CD4-positive, CD25-positive, alpha-beta regulatory T cell (primary cell): ENCODE results near the gene TEDDM1. TPM values are rescaled to one million over a fixed set of nuclear protein-coding genes. Genes with fewer than 3 reads are reported as not detected.

ENCODE experiments used
- ATAC-seq, 2 donors: fragments of 150-1000 bp; cut with Tn5 transposase; one replicate each; pipeline ENCODE4 v1.10.0; 2021; ENCODE audit warnings: low read depth in 2 of 2, moderate number of reproducible peaks in 2 of 2, moderate library complexity in 1 of 2
- DNase-seq, 3 donors: peaks; one replicate each; pipeline versions ENCODE4 v3.0.0 to v3.0.0-alpha.2; 2012 to 2022; ENCODE audit warnings: mixed read lengths in 1 of 3
- H3K27ac ChIP-seq: one replicate; pipeline ENCODE4 v1.7.0; 2013; ENCODE audit warnings: mild to moderate bottlenecking, low read length; ENCODE audit not compliant: insufficient read depth, poor library complexity, severe bottlenecking
- H3K27me3 ChIP-seq: one replicate; pipeline ENCODE4 v1.7.0; 2013; ENCODE audit warnings: low read length; ENCODE audit not compliant: control insufficient read depth, insufficient read depth
- H3K36me3 ChIP-seq: one replicate; pipeline ENCODE4 v1.7.0; 2013; ENCODE audit warnings: mild to moderate bottlenecking, low read length, moderate library complexity; ENCODE audit not compliant: control insufficient read depth, insufficient read depth
- H3K4me1 ChIP-seq: 2 replicates; pipeline ENCODE4 v1.7.0; 2013; ENCODE audit warnings: mild to moderate bottlenecking, low read length; ENCODE audit not compliant: insufficient read depth, control insufficient read depth, poor library complexity, severe bottlenecking
- H3K4me3 ChIP-seq: one replicate; pipeline ENCODE4 v1.7.0; 2013; ENCODE audit warnings: low read depth, mild to moderate bottlenecking, low read length, moderate library complexity
- H3K9me3 ChIP-seq, 2 experiments: 1 replicate in 1 of 2; 2 replicates in 1 of 2; pipeline ENCODE4 v1.7.0; 2013; ENCODE audit warnings: low read length in 2 of 2, mild to moderate bottlenecking in 1 of 2, moderate library complexity in 1 of 2; ENCODE audit not compliant: control insufficient read depth in 2 of 2
- H3K27ac Mint-ChIP-seq, 3 donors: one replicate each; pipeline ENCODE4 v1.8.0; 2020 to 2022; ENCODE audit warnings: mild to moderate bottlenecking in 3 of 3, mixed read lengths in 3 of 3, moderate library complexity in 2 of 3
- H3K27me3 Mint-ChIP-seq: one replicate; pipeline ENCODE4 v1.8.0; 2022; ENCODE audit warnings: mild to moderate bottlenecking, mixed read lengths
- H3K36me3 Mint-ChIP-seq: one replicate; pipeline ENCODE4 v1.8.0; 2020; ENCODE audit warnings: mixed read lengths
- H3K4me1 Mint-ChIP-seq, 4 donors: one replicate each; pipeline ENCODE4 v1.8.0; 2020 to 2022; ENCODE audit warnings: mixed read lengths in 4 of 4, mild to moderate bottlenecking in 1 of 4
- H3K4me3 Mint-ChIP-seq, 4 donors: one replicate each; pipeline ENCODE4 v1.8.0; 2020 to 2022; ENCODE audit warnings: mild to moderate bottlenecking in 4 of 4, mixed read lengths in 4 of 4, moderate library complexity in 3 of 4
- H3K9me3 Mint-ChIP-seq, 7 donors: one replicate each; pipeline ENCODE4 v1.8.0; 2020 to 2022; ENCODE audit warnings: mixed read lengths in 7 of 7, mild to moderate bottlenecking in 3 of 7, moderate library complexity in 2 of 7
- polyA plus RNA-seq, 4 donors: library from polyadenylated mRNA; unstranded; fragments of 300-500 nt; fragmentation: Illumina TruSeq; gene quantifications; one replicate each; pipeline ENCODE4 v1.2.3, GENCODE V29; 2021
- total RNA-seq: library from RNA; stranded (reverse); gene quantifications from one replicate; pipeline ENCODE4 v1.2.3, GENCODE V29; 2022

TEDDM1 gene
- total and polyA plus RNA-seq, 5 donors from 2014 or later: 0.08 TPM; not detected in 4

GRCh38 chr1:182374101-182374834 is 26.2 kb downstream of the TEDDM1 start:
- Histone ChIP-seq H3K9me3 (no peaks in the 10 kb centered on the region), H3K4me1 (no peaks in the 10 kb centered on the region), H3K27ac (no peak overlapping the region), H3K27me3 (no peaks in the 10 kb centered on the region), H3K36me3 (no peaks in the 10 kb centered on the region), H3K4me3 (no peak overlapping the region)
- H3K36me3 Mint-ChIP-seq: no peaks in the 10 kb centered on the region
- peaks cover 0 to 1% (median 0%) of the 10 kb centered on the region in 7 donors for H3K9me3 Mint-ChIP-seq
- H3K4me3 Mint-ChIP-seq: no peak overlapping the region
- DNase-seq (no peak), ATAC-seq (no peak)
- H3K4me1 Mint-ChIP-seq: no peaks in the 10 kb centered on the region
- H3K27me3 Mint-ChIP-seq: no peaks in the 10 kb centered on the region
- peak overlapping the region in 1 of 3 donors; percentile 22 for H3K27ac Mint-ChIP-seq

GRCh38 chr1:182370532-182370931 is 29.9 kb downstream of the TEDDM1 start:
- no peak for DNase-seq
- H3K36me3 ChIP-seq: no peaks in the 10 kb centered on the region
- no peak overlapping the region for H3K27ac ChIP-seq
- no peaks in the 10 kb centered on the region for H3K4me1 ChIP-seq
- H3K4me3 ChIP-seq: no peak overlapping the region
- no peak overlapping the region for H3K4me3 Mint-ChIP-seq
- H3K4me1 Mint-ChIP-seq: no peaks in the 10 kb centered on the region
- no peak overlapping the region for H3K27ac Mint-ChIP-seq
- H3K27me3 Mint-ChIP-seq: peaks cover 18% of the 10 kb centered on the region
- ATAC-seq: no peak
- no peaks in the 10 kb centered on the region for H3K9me3 ChIP-seq
- no peaks in the 10 kb centered on the region for H3K27me3 ChIP-seq
- H3K9me3 Mint-ChIP-seq: peaks cover 0 to 5% (median 0%) of the 10 kb centered on the region in 7 donors
- no peaks in the 10 kb centered on the region for H3K36me3 Mint-ChIP-seq

- H3K27me3 Mint-ChIP-seq: peaks cover 20% of the 10 kb centered on the region
- no peaks in the 10 kb centered on the region for H3K36me3 Mint-ChIP-seq
- no peak for ATAC-seq
- H3K4me1 Mint-ChIP-seq: no peaks in the 10 kb centered on the region
- H3K4me3 Mint-ChIP-seq: no peak overlapping the region
- no peaks in the 10 kb centered on the region for H3K36me3 ChIP-seq
- no peak overlapping the region for H3K4me3 ChIP-seq
- peaks cover 2% of the 10 kb centered on the region for H3K27me3 ChIP-seq
- H3K9me3 Mint-ChIP-seq: peaks cover 0 to 4% (median 0%) of the 10 kb centered on the region in 7 donors
- no peaks in the 10 kb centered on the region for H3K9me3 ChIP-seq
- no peak overlapping the region for H3K27ac ChIP-seq
- no peaks in the 10 kb centered on the region for H3K4me1 ChIP-seq
- H3K27ac Mint-ChIP-seq: no peak overlapping the region
- DNase-seq: no peak
Observed at GRCh38 chr1:182368903-182369302, 31.6 kb downstream of the TEDDM1 start.

GRCh38 chr1:182368358-182368757 is 32.1 kb downstream of the TEDDM1 start:
- H3K9me3 Mint-ChIP-seq: peaks cover 0 to 4% (median 0%) of the 10 kb centered on the region in 7 donors
- no peak overlapping the region for H3K27ac ChIP-seq
- DNase-seq (no peak), ATAC-seq (no peak)
- H3K36me3 ChIP-seq: no peaks in the 10 kb centered on the region
- H3K27ac Mint-ChIP-seq: no peak overlapping the region
- no peak overlapping the region for H3K4me3 ChIP-seq
- no peaks in the 10 kb centered on the region for H3K4me1 Mint-ChIP-seq
- H3K4me1 ChIP-seq: no peaks in the 10 kb centered on the region
- no peaks in the 10 kb centered on the region for H3K9me3 ChIP-seq
- no peak overlapping the region for H3K4me3 Mint-ChIP-seq
- H3K27me3 ChIP-seq: peaks cover 2% of the 10 kb centered on the region
- peaks cover 20% of the 10 kb centered on the region for H3K27me3 Mint-ChIP-seq
- H3K36me3 Mint-ChIP-seq: no peaks in the 10 kb centered on the region

GRCh38 chr1:182367926-182368325 is 32.5 kb downstream of the TEDDM1 start:
- no peak overlapping the region for H3K4me3 ChIP-seq
- H3K36me3 ChIP-seq: no peaks in the 10 kb centered on the region
- Mint-ChIP-seq H3K4me1 (no peaks in the 10 kb centered on the region), H3K36me3 (no peaks in the 10 kb centered on the region), H3K4me3 (no peak overlapping the region), H3K27ac (no peak overlapping the region), H3K27me3 (peaks cover 20% of the 10 kb centered on the region), H3K9me3 (peaks cover 0 to 4% (median 0%) of the 10 kb centered on the region in 7 donors)
- no peaks in the 10 kb centered on the region for H3K9me3 ChIP-seq
- peaks cover 2% of the 10 kb centered on the region for H3K27me3 ChIP-seq
- H3K4me1 ChIP-seq: no peaks in the 10 kb centered on the region
- no peak for DNase-seq
- no peak for ATAC-seq
- H3K27ac ChIP-seq: no peak overlapping the region

GRCh38 chr1:182366596-182366995 is 33.9 kb downstream of the TEDDM1 start:
- peaks cover 20% of the 10 kb centered on the region for H3K27me3 Mint-ChIP-seq
- H3K27ac Mint-ChIP-seq: no peak overlapping the region
- H3K9me3 Mint-ChIP-seq: peaks cover 0 to 4% (median 0%) of the 10 kb centered on the region in 7 donors
- Histone ChIP-seq H3K4me3 (no peak overlapping the region), H3K4me1 (no peaks in the 10 kb centered on the region), H3K36me3 (no peaks in the 10 kb centered on the region), H3K27ac (no peak overlapping the region), H3K9me3 (no peaks in the 10 kb centered on the region), H3K27me3 (peaks cover 2% of the 10 kb centered on the region)
- ATAC-seq (no peak), DNase-seq (no peak)
- no peak overlapping the region for H3K4me3 Mint-ChIP-seq
- no peaks in the 10 kb centered on the region for H3K36me3 Mint-ChIP-seq
- no peaks in the 10 kb centered on the region for H3K4me1 Mint-ChIP-seq

GRCh38 chr1:182359645-182360044 is 40.8 kb downstream of the TEDDM1 start:
- ATAC-seq: no peak
- no peak for DNase-seq
- H3K4me3 Mint-ChIP-seq: no peak overlapping the region
- Histone ChIP-seq H3K27ac (no peak overlapping the region), H3K4me3 (no peak overlapping the region), H3K27me3 (no peaks in the 10 kb centered on the region), H3K4me1 (no peaks in the 10 kb centered on the region), H3K9me3 (no peaks in the 10 kb centered on the region), H3K36me3 (no peaks in the 10 kb centered on the region)
- H3K36me3 Mint-ChIP-seq: no peaks in the 10 kb centered on the region
- H3K9me3 Mint-ChIP-seq: peaks cover 0 to 2% (median 0%) of the 10 kb centered on the region in 7 donors
- H3K27ac Mint-ChIP-seq: no peak overlapping the region
- H3K4me1 Mint-ChIP-seq: no peaks in the 10 kb centered on the region
- H3K27me3 Mint-ChIP-seq: peaks cover 16% of the 10 kb centered on the region

GRCh38 chr1:182357913-182358312 is 42.6 kb downstream of the TEDDM1 start:
- Mint-ChIP-seq H3K4me3 (no peak overlapping the region), H3K9me3 (peaks cover 0 to 2% (median 0%) of the 10 kb centered on the region in 7 donors)
- no peak for ATAC-seq

More at GRCh38 chr1:182357913-182358312, 42.6 kb downstream of the TEDDM1 start:
- no peak for DNase-seq
- Mint-ChIP-seq H3K27me3 (peaks cover 16% of the 10 kb centered on the region), H3K4me1 (no peaks in the 10 kb centered on the region), H3K27ac (no peak overlapping the region), H3K36me3 (no peaks in the 10 kb centered on the region)
- H3K27me3 ChIP-seq: no peaks in the 10 kb centered on the region
- H3K9me3 ChIP-seq: no peaks in the 10 kb centered on the region
- H3K4me3 ChIP-seq: no peak overlapping the region
- H3K36me3 ChIP-seq: no peaks in the 10 kb centered on the region
- H3K4me1 ChIP-seq: no peaks in the 10 kb centered on the region
- no peak overlapping the region for H3K27ac ChIP-seq
